MM.1S (cell line): Measurements from ENCODE around the gene MGAT5.

ENCODE experiments used
- DNase-seq: peaks from one replicate; pipeline ENCODE4 v3.0.0-alpha.2; 2015
- H2AFZ ChIP-seq: fragments of 300-600 bp; sonication (generic); 2 replicates; pipeline ENCODE4 v1.6.0; 2016; ENCODE audit warnings: antibody characterized with exemption, low read length
- H3F3A ChIP-seq: fragments of 300-600 bp; sonication (generic); 2 replicates; pipeline ENCODE4 v1.6.1; 2016; ENCODE audit warnings: mild to moderate bottlenecking, antibody characterized with exemption, low read length, moderate library complexity, mixed read lengths; ENCODE audit not compliant: insufficient read depth
- H3K27ac ChIP-seq: fragments of 300-600 bp; sonication (generic); 2 replicates; pipeline ENCODE4 v1.5.1; 2016; ENCODE audit warnings: mild to moderate bottlenecking, low read length
- H3K27me3 ChIP-seq: fragments of 300-600 bp; sonication (generic); replicated peaks from 2 replicates; pipeline ENCODE4 v1.6.0; 2016; ENCODE audit warnings: low read length; ENCODE audit not compliant: insufficient read depth
- H3K36me3 ChIP-seq: fragments of 300-600 bp; sonication (generic); replicated peaks from 2 replicates; pipeline ENCODE4 v1.6.1; 2016; ENCODE audit warnings: mild to moderate bottlenecking, low read length, mixed read lengths; ENCODE audit not compliant: insufficient read depth
- H3K4me1 ChIP-seq: fragments of 300-600 bp; sonication (generic); 2 replicates; pipeline ENCODE4 v1.6.1; 2016; ENCODE audit warnings: low read length, mixed read lengths
- H3K4me2 ChIP-seq: fragments of 300-600 bp; sonication (generic); 2 replicates; pipeline ENCODE4 v1.6.0; 2016; ENCODE audit warnings: low read depth, low read length
- H3K4me3 ChIP-seq: fragments of 300-600 bp; sonication (generic); 2 replicates; pipeline ENCODE4 v1.5.1; 2016; ENCODE audit warnings: low read length, mixed read lengths
- H3K79me2 ChIP-seq: fragments of 300-600 bp; sonication (generic); 2 replicates; pipeline ENCODE4 v1.6.1; 2016; ENCODE audit warnings: mixed run types, low read length, mixed read lengths
- H3K9ac ChIP-seq: fragments of 300-600 bp; sonication (generic); 2 replicates; pipeline ENCODE4 v1.6.1; 2016; ENCODE audit warnings: low read length, mixed read lengths
- H3K9me2 ChIP-seq: fragments of 300-600 bp; sonication (generic); replicated peaks from 2 replicates; pipeline ENCODE4 v1.6.1; 2016; ENCODE audit warnings: mild to moderate bottlenecking, low read length, mixed read lengths; ENCODE audit not compliant: insufficient read depth
- H3K9me3 ChIP-seq: fragments of 300-600 bp; sonication (generic); replicated peaks from 2 replicates; pipeline ENCODE4 v1.6.1; 2016; ENCODE audit warnings: mild to moderate bottlenecking, low read length, mixed read lengths; ENCODE audit not compliant: insufficient read depth
- H4K20me1 ChIP-seq: fragments of 300-600 bp; sonication (generic); 2 replicates; pipeline ENCODE4 v1.6.1; 2016; ENCODE audit warnings: mild to moderate bottlenecking, low read length, moderate library complexity, mixed read lengths; ENCODE audit not compliant: insufficient read depth
- CTCF ChIP-seq: fragments of 300-600 bp; sonication (generic); IDR thresholded peaks from 2 replicates; pipeline ENCODE4 v1.5.1; 2016; ENCODE audit warnings: antibody characterized with exemption, low read length, mixed read lengths
- EZH2 ChIP-seq: fragments of 300-600 bp; sonication (generic); optimal IDR thresholded peaks from 2 replicates; pipeline ENCODE3; 2017; ENCODE audit warnings: low read depth, mild to moderate bottlenecking, antibody characterized with exemption, low read length, mixed read lengths
- EZH2phosphoT487 ChIP-seq: fragments of 300-600 bp; sonication (generic); IDR thresholded peaks from 2 replicates; pipeline ENCODE4 v1.6.1; 2018; ENCODE audit warnings: antibody characterized with exemption, low read length

The MGAT5 gene

GRCh38 chr2:134408791-134409190 is 154.9 kb downstream of the MGAT5 start:
- peaks cover 77% of the 10 kb centered on the region for H3K4me1 ChIP-seq
- H3K79me2 ChIP-seq: peaks cover 39% of the 10 kb centered on the region

GRCh38 chr2:134410006-134410405 is 156.1 kb downstream of the MGAT5 start:
- Histone ChIP-seq H3K9me3 (no peaks in the 10 kb centered on the region), H3K4me1 (peaks cover 75% of the 10 kb centered on the region), H3K4me3 (no peak overlapping the region), H3K4me2 (no peak overlapping the region; the same call in 1 of the 2 replicates), H3K79me2 (peaks cover 51% of the 10 kb centered on the region), H3K9me2 (no peaks in the 10 kb centered on the region), H3K36me3 (no peaks in the 10 kb centered on the region; the same call in 1 of the 2 replicates), H2AFZ (no peak overlapping the region), H3F3A (peaks cover 72% of the 10 kb centered on the region), H4K20me1 (no peaks in the 10 kb centered on the region), H3K9ac (no peak overlapping the region), H3K27ac (peak overlapping the region; percentile 94; the same call in 1 of the 2 replicates), H3K27me3 (no peaks in the 10 kb centered on the region)
- TF ChIP-seq EZH2phosphoT487 (no peak), CTCF (no peak), EZH2 (no peak)
- no peak for DNase-seq

More at GRCh38 chr2:134408791-134409190, 154.9 kb downstream of the MGAT5 start:
- Histone ChIP-seq H3K9me2 (no peaks in the 10 kb centered on the region), H3K27me3 (no peaks in the 10 kb centered on the region), H3K36me3 (no peaks in the 10 kb centered on the region; the same call in 1 of the 2 replicates), H3K27ac (peak overlapping the region; percentile 94), H3K9me3 (no peaks in the 10 kb centered on the region), H3K4me2 (peak overlapping the region; percentile 65), H3K9ac (peak overlapping the region; percentile 62), H3F3A (peaks cover 72% of the 10 kb centered on the region), H3K4me3 (peak overlapping the region; percentile 14; the same call in 1 of the 2 replicates), H4K20me1 (no peaks in the 10 kb centered on the region), H2AFZ (no peak overlapping the region)
- TF ChIP-seq CTCF: no peak
- TF ChIP-seq EZH2: no peak
- no peak for TF ChIP-seq EZH2phosphoT487
- DNase-seq: peak; percentile 22

DNA sequence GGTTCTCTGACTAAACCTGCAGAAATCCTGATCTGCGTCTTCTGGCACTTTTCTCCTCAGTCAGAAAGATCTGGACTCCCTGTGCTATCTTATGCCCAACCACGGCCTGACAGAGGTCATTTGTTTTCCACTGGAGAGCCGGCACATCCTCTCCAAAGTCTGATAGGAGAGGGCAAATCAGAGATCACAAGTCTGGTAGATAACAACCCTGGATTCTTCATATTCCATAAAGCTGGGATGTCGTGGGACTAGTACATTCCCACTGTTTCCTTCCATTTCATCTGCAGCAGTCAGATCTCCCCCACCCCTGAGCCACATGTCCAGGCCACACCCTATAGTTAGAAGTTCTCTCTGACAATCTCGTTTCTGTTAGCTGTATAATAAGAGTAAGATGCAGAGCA is 157.0 kb downstream of the MGAT5 start:
- Histone ChIP-seq H2AFZ (no peak overlapping the region), H3K9me2 (no peaks in the 10 kb centered on the region), H4K20me1 (no peaks in the 10 kb centered on the region), H3K9ac (peak overlapping the region; percentile 61), H3K79me2 (peaks cover 59% of the 10 kb centered on the region), H3K4me1 (peaks cover 67% of the 10 kb centered on the region), H3K36me3 (no peaks in the 10 kb centered on the region; the same call in 1 of the 2 replicates), H3K4me3 (0 out of 2 replicates have a peak overlapping the region, but pooled peaks have one; percentile 22), H3K9me3 (no peaks in the 10 kb centered on the region), H3K4me2 (peak overlapping the region; percentile 76), H3K27me3 (no peaks in the 10 kb centered on the region), H3F3A (peaks cover 65% of the 10 kb centered on the region), H3K27ac (peak overlapping the region; percentile 94)
- TF ChIP-seq EZH2phosphoT487: no peak
- no peak for TF ChIP-seq CTCF
- no peak for TF ChIP-seq EZH2
- DNase-seq: peak; percentile 27
